GM18858 (cell line): ENCODE data around the gene LAMA1.

Experiments
- ATAC-seq: cut with Tn5 transposase; IDR thresholded peaks from one replicate; pipeline ENCODE4 v1.9.1; 2021; ENCODE audit not compliant: unreplicated experiment

The LAMA1 gene

GRCh38 chr18:6920099-6920955, 197.3 kb downstream of the LAMA1 start:
- ATAC-seq: no peak

DNA sequence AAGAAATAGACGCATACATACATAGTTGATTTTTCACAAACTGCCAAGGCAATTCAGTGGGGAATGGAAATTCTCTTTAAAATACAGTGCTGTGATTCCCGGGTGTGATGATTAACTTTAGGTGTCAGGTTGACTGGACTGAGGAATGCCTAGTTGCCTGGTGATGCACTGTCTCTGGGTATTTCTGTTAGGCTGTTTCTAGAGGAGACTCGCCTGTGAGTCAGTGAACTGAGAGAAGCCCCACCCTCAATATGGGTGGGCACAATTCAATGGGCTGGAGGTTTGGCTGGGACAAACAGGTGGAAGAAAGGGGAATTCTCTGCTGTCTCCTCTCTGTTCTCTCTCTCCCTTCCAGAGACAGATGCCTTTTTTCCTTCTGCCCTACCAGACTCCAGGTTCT, 200.5 kb downstream of the LAMA1 start:
- ATAC-seq: no peak

DNA sequence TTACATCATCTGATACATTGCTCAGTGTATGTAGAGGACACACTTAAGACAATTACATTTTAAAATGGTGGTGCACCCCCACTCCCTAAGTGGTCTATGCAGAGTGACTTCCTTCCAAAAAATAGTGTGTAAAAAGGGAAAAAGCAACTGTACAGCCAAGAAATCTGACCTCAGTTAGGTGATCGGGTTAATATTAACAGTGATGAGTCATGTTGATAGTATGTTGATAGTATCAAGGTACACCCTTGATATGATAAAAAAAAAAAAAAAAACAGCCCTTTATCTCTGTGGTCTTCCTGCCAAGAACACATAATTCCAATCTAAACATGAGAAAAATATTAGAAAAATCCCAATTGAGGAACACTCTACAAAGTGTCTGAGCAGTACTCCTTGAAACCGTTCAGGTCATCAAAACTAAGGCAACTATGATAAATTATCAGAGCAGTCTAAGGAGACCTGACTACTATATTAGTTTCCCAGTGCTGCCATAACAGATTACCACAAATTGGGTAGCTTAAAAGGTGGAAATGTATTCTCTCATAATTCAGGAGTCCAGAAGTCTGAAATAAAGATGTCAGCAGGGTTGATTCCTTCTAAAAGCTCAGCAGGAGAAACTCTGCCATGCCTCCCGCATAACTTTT, 216.2 kb downstream of the LAMA1 start:
- ATAC-seq: no peak

GRCh38 chr18:6891788-6892187, 225.8 kb downstream of the LAMA1 start:
- no peak for ATAC-seq
